Fibroblast of villous mesenchyme (primary cell): Measurements from ENCODE around the gene SYT13. TPM values are rescaled to one million over a fixed set of nuclear protein-coding genes. Genes with fewer than 3 reads are reported as not detected.

ENCODE experiments used
- DNase-seq: peaks from one replicate; pipeline ENCODE4 v3.0.0-alpha.2; 2010; ENCODE audit warnings: low read depth
- H3K4me3 ChIP-seq: 2 replicates; pipeline ENCODE4 v1.5.1; 2011; ENCODE audit warnings: low read depth, mild to moderate bottlenecking, low read length
- total RNA-seq: library from RNA; depleted of rRNA; stranded (reverse); fragments of >200 nt; gene quantifications from 2 replicates; pipeline ENCODE4 v1.2.3, GENCODE V29; 2012
- TF ChIP-seq, protein P1 (sequence below): IDR thresholded peaks from 2 replicates; pipeline ENCODE4 v1.5.1; 2012; ENCODE audit warnings: low read depth, mild to moderate bottlenecking, low read length; ENCODE audit not compliant: insufficient read depth

Gene SYT13
- total RNA-seq, 1 donor = not detected

DNA sequence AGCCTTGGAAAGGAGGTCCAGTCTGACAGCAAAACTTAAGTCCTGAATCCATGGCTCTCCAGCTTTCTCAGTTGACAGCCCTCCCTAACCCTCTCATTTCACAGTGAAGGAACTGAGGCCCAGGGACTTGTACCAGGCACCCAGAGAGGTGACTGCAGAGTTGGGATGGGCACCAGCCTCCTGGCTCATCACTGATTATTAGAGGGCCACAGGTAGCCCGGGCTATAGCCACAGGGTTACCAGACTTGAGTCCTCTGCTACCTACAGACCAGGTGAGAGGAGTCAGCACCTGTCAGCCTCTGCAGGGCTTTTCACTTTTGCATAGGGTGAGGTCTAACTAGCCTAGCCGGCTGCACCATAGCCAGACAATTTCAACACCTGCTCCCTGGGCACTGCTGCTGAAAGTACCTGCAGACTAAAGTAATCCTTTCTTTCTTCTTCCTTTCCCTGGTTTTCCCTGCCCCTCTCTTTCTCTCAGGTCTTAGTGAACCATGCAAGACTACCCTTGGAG is 37.6 kb downstream of the SYT13 start:
- H3K4me3 ChIP-seq = no peak overlapping the region
- no peak for DNase-seq
- TF ChIP-seq, protein P1, sequence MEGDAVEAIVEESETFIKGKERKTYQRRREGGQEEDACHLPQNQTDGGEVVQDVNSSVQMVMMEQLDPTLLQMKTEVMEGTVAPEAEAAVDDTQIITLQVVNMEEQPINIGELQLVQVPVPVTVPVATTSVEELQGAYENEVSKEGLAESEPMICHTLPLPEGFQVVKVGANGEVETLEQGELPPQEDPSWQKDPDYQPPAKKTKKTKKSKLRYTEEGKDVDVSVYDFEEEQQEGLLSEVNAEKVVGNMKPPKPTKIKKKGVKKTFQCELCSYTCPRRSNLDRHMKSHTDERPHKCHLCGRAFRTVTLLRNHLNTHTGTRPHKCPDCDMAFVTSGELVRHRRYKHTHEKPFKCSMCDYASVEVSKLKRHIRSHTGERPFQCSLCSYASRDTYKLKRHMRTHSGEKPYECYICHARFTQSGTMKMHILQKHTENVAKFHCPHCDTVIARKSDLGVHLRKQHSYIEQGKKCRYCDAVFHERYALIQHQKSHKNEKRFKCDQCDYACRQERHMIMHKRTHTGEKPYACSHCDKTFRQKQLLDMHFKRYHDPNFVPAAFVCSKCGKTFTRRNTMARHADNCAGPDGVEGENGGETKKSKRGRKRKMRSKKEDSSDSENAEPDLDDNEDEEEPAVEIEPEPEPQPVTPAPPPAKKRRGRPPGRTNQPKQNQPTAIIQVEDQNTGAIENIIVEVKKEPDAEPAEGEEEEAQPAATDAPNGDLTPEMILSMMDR = no peak

DNA sequence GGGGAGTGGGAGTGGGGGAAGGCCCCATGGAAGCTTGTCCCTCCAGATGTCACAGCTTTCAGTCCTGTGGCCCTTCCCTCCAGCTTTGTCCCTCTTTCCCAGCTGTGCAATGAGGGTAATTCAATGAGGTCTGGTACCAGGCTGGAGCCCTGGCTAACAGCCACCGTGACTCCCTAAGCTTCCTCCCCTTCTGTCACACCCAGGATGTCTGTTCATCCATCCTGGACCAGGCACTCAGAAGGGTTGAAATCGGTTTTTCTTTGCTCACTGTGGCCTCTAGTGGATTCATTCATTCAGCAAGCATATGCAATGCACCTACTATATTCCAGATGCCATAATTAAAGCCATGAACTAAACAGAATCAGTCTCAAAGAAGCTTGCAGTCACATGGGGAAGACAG is 38.7 kb downstream of the SYT13 start:
- TF ChIP-seq, protein P1 = no peak
- no peak for DNase-seq
- H3K4me3 ChIP-seq = no peak overlapping the region

DNA sequence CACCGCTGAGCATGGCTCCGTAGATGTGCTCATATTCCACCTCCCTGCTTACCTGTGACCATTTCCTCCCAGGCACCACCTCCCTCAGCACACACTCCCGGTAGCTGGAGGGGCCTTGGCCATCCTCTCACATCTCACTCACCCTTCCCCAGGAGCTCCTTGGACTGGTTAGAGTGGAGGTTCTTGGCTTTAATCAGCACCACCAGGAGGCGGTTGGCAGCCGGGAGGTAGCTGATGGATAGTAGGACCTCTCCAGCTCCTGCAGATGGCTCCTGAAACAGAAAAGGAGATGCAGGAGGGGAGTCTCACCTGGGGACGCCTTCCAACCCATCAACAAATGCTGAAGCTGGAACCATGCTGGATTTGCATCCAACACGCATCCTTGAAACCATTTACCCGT is 39.9 kb downstream of the SYT13 start:
- TF ChIP-seq, protein P1 = no peak
- no peak overlapping the region for H3K4me3 ChIP-seq

DNA sequence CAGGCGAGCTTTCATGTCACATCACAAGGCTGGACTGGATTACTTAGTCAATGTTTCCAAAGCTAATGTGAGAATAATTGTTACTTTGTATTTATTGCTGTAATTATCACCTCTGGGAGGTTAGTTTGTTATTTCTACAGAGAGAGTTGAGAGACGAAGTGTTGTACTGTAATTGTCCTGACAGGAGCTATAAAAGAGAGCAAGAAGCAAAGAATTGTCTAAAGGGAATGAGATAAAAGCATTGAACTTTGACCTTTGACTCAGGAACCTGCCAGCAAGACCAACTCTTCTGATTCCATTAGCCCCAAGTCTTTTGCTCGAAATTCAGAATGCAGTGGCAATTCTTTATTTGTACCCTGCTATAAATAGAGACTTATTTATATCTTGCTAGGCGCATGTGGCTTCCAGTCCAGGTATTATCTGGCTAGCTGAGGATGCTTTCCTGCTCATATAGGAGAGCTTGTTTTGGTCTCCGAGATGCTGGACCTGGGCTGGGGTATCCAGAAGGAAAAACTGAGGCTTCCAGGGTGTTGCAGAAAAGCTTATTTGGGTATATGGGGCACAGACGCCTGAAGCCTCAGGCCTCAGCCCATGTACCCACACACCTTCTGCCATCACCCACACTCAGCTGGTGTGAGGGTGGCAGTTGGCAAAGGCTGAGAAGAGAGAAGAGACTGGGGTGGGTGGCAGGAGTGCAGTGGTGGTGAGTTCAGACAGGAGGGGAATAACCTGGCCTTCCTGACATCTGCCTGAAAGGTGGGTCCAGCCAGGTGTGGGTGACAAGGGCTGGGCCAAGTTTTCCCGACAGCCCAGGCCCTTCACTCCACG is 40.7 kb downstream of the SYT13 start:
- TF ChIP-seq, protein P1 = no peak
- no peak for DNase-seq
- no peak overlapping the region for H3K4me3 ChIP-seq

More for the DNA sequence above, 39.9 kb downstream of the SYT13 start:
- no peak for DNase-seq

DNA sequence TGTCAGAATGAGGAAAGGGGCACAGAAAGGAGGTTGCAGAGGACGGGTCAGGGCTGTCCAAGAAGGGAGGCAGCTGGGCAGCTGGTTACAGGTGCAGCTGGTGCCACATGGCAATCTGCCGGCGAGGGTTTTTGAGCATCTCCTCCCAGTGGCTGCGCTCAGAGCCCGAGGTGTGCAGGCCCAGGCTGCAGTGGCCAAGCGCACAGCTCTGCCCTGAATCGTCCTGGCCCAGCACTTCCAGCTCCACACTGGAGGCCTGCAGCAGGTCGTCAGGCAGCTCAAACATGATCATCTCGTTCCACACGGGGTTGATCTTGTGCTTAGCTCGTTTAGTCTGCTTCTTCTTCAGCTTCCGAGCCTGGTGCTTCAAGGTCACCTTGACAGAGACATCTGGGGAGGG is 42.2 kb downstream of the SYT13 start:
- no peak for DNase-seq
- H3K4me3 ChIP-seq = no peak overlapping the region
- TF ChIP-seq, protein P1 = no peak

DNA sequence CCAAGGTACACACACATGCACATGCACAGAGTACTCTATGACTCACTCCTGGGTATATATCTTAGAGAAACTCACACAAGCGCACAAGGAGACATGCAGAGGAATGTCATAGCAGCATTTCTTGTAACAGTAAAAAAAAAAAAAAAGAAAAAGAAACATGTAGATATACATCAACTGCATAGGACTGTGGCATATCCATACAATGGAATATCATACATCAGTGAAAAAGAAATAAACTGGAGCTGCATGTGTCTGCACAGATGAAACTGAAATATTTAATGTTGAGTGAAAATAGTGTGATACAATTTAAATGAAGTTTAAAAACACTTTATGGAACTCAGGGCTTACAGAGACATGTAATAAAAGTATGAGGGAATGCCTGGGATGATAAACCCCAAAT is 46.4 kb downstream of the SYT13 start:
- TF ChIP-seq, protein P1 = no peak
- no peak for DNase-seq
- no peak overlapping the region for H3K4me3 ChIP-seq

DNA sequence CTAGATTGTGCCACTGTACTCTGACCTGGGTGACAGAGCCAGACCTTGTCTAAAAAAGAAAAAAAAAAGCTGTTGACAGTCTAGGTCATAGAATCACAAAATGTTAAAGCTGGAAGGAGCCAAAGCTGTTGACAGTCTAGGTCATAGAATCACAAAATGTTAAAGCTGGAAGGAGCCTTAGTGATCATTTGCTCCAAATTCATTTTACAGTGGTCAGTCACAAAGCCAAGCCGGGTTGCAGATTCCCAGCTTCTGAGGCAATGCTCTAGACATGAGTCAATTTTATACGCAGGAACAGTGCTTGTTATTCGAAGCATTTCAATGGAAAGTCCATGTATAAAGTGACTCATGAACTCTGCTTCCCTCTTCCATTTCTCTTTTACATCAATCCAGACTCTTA is 47.4 kb downstream of the SYT13 start:
- H3K4me3 ChIP-seq = no peak overlapping the region
- TF ChIP-seq, protein P1 = no peak
- DNase-seq = peak; percentile 3
